Sigmoid colon (tissue), 4 donors: Measurements from ENCODE around the gene SEMA4G.

Experiments used
- EP300 ChIP-seq, 4 donors: sonication (generic); formaldehyde crosslinking; IDR thresholded peaks; one replicate each; pipeline ENCODE4 v1.6.1; 2017; ENCODE audit warnings: antibody characterized with exemption in 4 of 4
- POLR2A ChIP-seq, 2 donors: fragments of 450-650 bp; IDR thresholded peaks; one replicate each; pipeline ENCODE4 v1.6.1; 2016; ENCODE audit warnings: antibody characterized with exemption in 2 of 2, mild to moderate bottlenecking in 2 of 2, moderate library complexity in 2 of 2
- POLR2AphosphoS5 ChIP-seq, 4 donors: sonication (generic); formaldehyde crosslinking; IDR thresholded peaks; one replicate each; pipeline ENCODE4 v1.6.1; 2017; ENCODE audit warnings: antibody characterized with exemption in 4 of 4
- TF ChIP-seq, protein P1 (sequence below), 4 experiments: fragments of 450-650 bp in 3 of 4; fragments of 200-600 bp in 1 of 4; IDR thresholded peaks; one replicate each; pipeline ENCODE4 v1.5.1; 2016 to 2019; ENCODE audit warnings: antibody characterized with exemption in 4 of 4, mild to moderate bottlenecking in 3 of 4, moderate library complexity in 2 of 4

DNA sequence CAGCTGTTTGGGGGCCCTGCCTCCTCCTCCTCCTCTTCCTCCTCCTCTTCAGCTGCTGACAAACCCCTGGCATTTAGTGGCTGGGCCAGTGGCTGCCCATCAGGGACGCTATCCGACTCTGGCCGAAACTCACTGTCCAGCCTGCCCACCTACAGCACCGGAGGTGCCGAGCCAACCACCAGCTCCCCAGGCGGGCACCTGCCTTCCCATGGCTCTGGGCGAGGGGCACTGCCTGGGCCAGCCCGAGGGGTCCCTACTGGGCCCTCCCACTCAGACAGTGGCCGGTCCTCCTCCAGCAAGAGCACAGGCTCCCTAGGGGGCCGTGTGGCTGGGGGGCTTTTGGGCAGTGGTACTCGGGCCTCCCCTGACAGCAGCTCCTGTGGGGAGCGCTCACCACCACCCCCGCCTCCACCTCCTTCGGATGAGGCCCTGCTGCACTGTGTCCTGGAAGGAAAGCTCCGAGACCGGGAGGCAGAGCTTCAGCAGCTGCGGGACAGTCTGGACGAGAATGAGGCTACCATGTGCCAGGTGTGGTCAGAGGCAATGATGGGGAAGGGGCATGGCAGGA is 34.4 kb downstream of the SEMA4G start:
- TF ChIP-seq, protein P1, sequence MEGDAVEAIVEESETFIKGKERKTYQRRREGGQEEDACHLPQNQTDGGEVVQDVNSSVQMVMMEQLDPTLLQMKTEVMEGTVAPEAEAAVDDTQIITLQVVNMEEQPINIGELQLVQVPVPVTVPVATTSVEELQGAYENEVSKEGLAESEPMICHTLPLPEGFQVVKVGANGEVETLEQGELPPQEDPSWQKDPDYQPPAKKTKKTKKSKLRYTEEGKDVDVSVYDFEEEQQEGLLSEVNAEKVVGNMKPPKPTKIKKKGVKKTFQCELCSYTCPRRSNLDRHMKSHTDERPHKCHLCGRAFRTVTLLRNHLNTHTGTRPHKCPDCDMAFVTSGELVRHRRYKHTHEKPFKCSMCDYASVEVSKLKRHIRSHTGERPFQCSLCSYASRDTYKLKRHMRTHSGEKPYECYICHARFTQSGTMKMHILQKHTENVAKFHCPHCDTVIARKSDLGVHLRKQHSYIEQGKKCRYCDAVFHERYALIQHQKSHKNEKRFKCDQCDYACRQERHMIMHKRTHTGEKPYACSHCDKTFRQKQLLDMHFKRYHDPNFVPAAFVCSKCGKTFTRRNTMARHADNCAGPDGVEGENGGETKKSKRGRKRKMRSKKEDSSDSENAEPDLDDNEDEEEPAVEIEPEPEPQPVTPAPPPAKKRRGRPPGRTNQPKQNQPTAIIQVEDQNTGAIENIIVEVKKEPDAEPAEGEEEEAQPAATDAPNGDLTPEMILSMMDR (IDR thresholded peaks at IDR 0.05): no peak
- no peak for TF ChIP-seq POLR2A (IDR thresholded peaks at IDR 0.05)
- no peak for TF ChIP-seq POLR2AphosphoS5 (IDR thresholded peaks at IDR 0.05)
- TF ChIP-seq EP300 (IDR thresholded peaks at IDR 0.05): no peak
